Mucosa of descending colon (tissue), 3 donors: ENCODE data around the gene FAM13C. TPM values are rescaled to one million over a fixed set of nuclear protein-coding genes. Genes with fewer than 3 reads are reported as not detected.

Experiments used
- ATAC-seq: fragments of 200-7000 bp; cut with Tn5 transposase; one replicate; pipeline ENCODE4 v1.9.1; 2020; ENCODE audit warnings: mild to moderate bottlenecking, moderate library complexity
- DNase-seq, 3 donors: peaks; one replicate each; pipeline ENCODE4 v3.0.0-alpha.2; 2020
- H3K36me3 ChIP-seq: fragments of 200-600 bp; one replicate; pipeline ENCODE4 v1.8.0; 2021; ENCODE audit warnings: low read depth, mild to moderate bottlenecking
- H3K4me1 ChIP-seq: fragments of 200-600 bp; one replicate; pipeline ENCODE4 v1.8.0; 2021; ENCODE audit warnings: low read depth, mild to moderate bottlenecking
- H3K4me3 ChIP-seq: fragments of 200-600 bp; one replicate; pipeline ENCODE4 v1.8.0; 2021; ENCODE audit warnings: mild to moderate bottlenecking
- H3K9me3 ChIP-seq: fragments of 200-600 bp; one replicate; pipeline ENCODE4 v1.8.0; 2021; ENCODE audit warnings: mild to moderate bottlenecking
- CTCF ChIP-seq: fragments of 200-600 bp; IDR thresholded peaks from one replicate; pipeline ENCODE4 v1.8.0; 2022; ENCODE audit warnings: antibody characterized with exemption, mild to moderate bottlenecking
- intact Hi-C, 2 donors: fragments of 100-400 bp; cut with DNase I in 1 of 2; cut with micrococcal nuclease in 1 of 2; formaldehyde crosslinking; loops; one replicate each; pipeline versions ENCODE4 v1.11.0 to v1.11.1; 2022; cut with DNase I, micrococcal nuclease
- total RNA-seq, 3 donors: library from RNA; stranded (reverse); fragmentation: NEBNext Ultra II Directional in 2 of 3; extraction: Animal tissue kit (Norgen Biotek cat#: 25700) in 2 of 3; gene quantifications; one replicate each; pipeline versions ENCODE4 v1.2.1 to v1.2.4, GENCODE V29; 2021 to 2023
- donor health status: DM: no; HTN: no; CAD: no; lungs with moderate emphysema.
- donor health status: DM: no; HTN: no; CAD: no.
- donor health status: DM: no; HTN: yes; CAD: no.

FAM13C gene
- total RNA-seq, 3 donors from 2014 or later, result 4.2 to 18.8 (median 6.5) TPM

- ATAC-seq (no peak), DNase-seq (no peak)
- no peaks in the 10 kb centered on the region for H3K36me3 ChIP-seq
- H3K9me3 ChIP-seq, result no peaks in the 10 kb centered on the region
- H3K4me3 ChIP-seq, result no peak overlapping the region
- TF ChIP-seq CTCF, result no peak
- H3K4me1 ChIP-seq, result no peaks in the 10 kb centered on the region
- intact Hi-C loops, result no loop called here
Measured at GRCh38 chr10:59269651-59270050, 92.7 kb downstream of the FAM13C start.

GRCh38 chr10:59268460-59268859 is 93.9 kb downstream of the FAM13C start:
- H3K36me3 ChIP-seq, result no peaks in the 10 kb centered on the region
- H3K4me3 ChIP-seq, result no peak overlapping the region
- H3K4me1 ChIP-seq, result no peaks in the 10 kb centered on the region
- intact Hi-C loops, result no loop called here
- no peak for TF ChIP-seq CTCF
- DNase-seq (no peak), ATAC-seq (no peak)
- no peaks in the 10 kb centered on the region for H3K9me3 ChIP-seq

GRCh38 chr10:59266321-59266720 is 96.0 kb downstream of the FAM13C start:
- no peak overlapping the region for H3K4me3 ChIP-seq
- H3K4me1 ChIP-seq, result no peaks in the 10 kb centered on the region
- no peak for TF ChIP-seq CTCF
- DNase-seq (no peak), ATAC-seq (no peak)
- intact Hi-C loops, result no loop called here
- no peaks in the 10 kb centered on the region for H3K36me3 ChIP-seq
- no peaks in the 10 kb centered on the region for H3K9me3 ChIP-seq

GRCh38 chr10:59265141-59265540 is 97.2 kb downstream of the FAM13C start:
- Histone ChIP-seq H3K9me3 (no peaks in the 10 kb centered on the region), H3K4me3 (no peak overlapping the region), H3K4me1 (no peaks in the 10 kb centered on the region), H3K36me3 (no peaks in the 10 kb centered on the region)
- intact Hi-C loops, result no loop called here
- TF ChIP-seq CTCF, result no peak
- no peak for ATAC-seq
- DNase-seq, result no peak

GRCh38 chr10:59258890-59259289 is 103.5 kb downstream of the FAM13C start:
- Histone ChIP-seq H3K9me3 (no peaks in the 10 kb centered on the region), H3K4me1 (no peaks in the 10 kb centered on the region), H3K4me3 (no peak overlapping the region), H3K36me3 (no peaks in the 10 kb centered on the region)
- no peak for TF ChIP-seq CTCF
- ATAC-seq, result no peak
- intact Hi-C loops, result no loop called here
- no peak for DNase-seq

GRCh38 chr10:59257224-59257623 is 105.1 kb downstream of the FAM13C start:
- DNase-seq (no peak), ATAC-seq (no peak)
- no peaks in the 10 kb centered on the region for H3K9me3 ChIP-seq
- intact Hi-C loops, result no loop called here
- no peak for TF ChIP-seq CTCF
- H3K4me3 ChIP-seq, result no peak overlapping the region
- H3K4me1 ChIP-seq, result no peaks in the 10 kb centered on the region
- H3K36me3 ChIP-seq, result no peaks in the 10 kb centered on the region
